Measurements from ENCODE around the gene ACOX3.

The ACOX3 gene

GRCh38 chr4:8316911-8317351 is 123.6 kb downstream of the ACOX3 start:
- no peak for DNase-seq
